GM06990 (cell line): Measurements from ENCODE around the gene DNAJC5.
"Not testable (repeated sequence)": the region's sequence is repeated elsewhere in the genome, so short reads cannot be mapped to it uniquely, and the experiment has no call there.

Experiments used
- DNase-seq: peaks from one replicate; pipeline ENCODE4 v3.0.0-alpha.2; 2011; ENCODE audit not compliant: insufficient read length; ENCODE audit errors: extremely low read depth
- H3K27me3 ChIP-seq: replicated peaks from 2 replicates; pipeline ENCODE4 v1.6.0; 2011; ENCODE audit warnings: low read length; ENCODE audit not compliant: control insufficient read depth, insufficient read depth
- H3K36me3 ChIP-seq: 2 replicates; pipeline ENCODE4 v1.5.1; 2011; ENCODE audit warnings: low read length; ENCODE audit not compliant: control insufficient read depth, insufficient read depth
- H3K4me3 ChIP-seq: replicated peaks from 2 replicates; pipeline ENCODE4 v1.5.1; 2011; ENCODE audit warnings: low read depth, mild to moderate bottlenecking, control low read depth, low read length
- CTCF ChIP-seq: IDR thresholded peaks from 2 replicates; pipeline ENCODE4 v1.5.1; 2011; ENCODE audit warnings: low read length, control low read depth, mild to moderate bottlenecking, inconsistent platforms; ENCODE audit not compliant: insufficient read depth, poor library complexity, severe bottlenecking

DNAJC5 gene

GRCh38 chr20:63864978-63865640, 29.8 kb upstream of the DNAJC5 start, which contains the start of gene TPD52L2:
Gene TPD52L2 (plus strand): TSS chr20:63865270. CDS start chr20:63865366, 96 bp downstream.
- no peaks in the 10 kb centered on the region for H3K27me3 ChIP-seq
- TF ChIP-seq CTCF = no peak
- peak within 1 kb of the TSS; percentile 97 for H3K4me3 ChIP-seq
- H3K36me3 ChIP-seq = peaks cover 18% of the 10 kb centered on the region
- peak; percentile 96 for DNase-seq

- H3K27me3 ChIP-seq, H3K4me3 ChIP-seq, DNase-seq: not testable (repeated sequence)
- peaks cover 16% of the 10 kb centered on the region for H3K36me3 ChIP-seq
These were observed 27.9 kb upstream of the DNAJC5 start for GRCh38 chr20:63867042-63867441.

GRCh38 chr20:63868264-63868663, 26.7 kb upstream of the DNAJC5 start:
- DNase-seq = no peak

GRCh38 chr20:63873477-63873971, 21.4 kb upstream of the DNAJC5 start:
- Histone ChIP-seq H3K27me3 (no peaks in the 10 kb centered on the region), H3K36me3 (peaks cover 33% of the 10 kb centered on the region), H3K4me3 (no peak overlapping the region)
- no peak for TF ChIP-seq CTCF
- no peak for DNase-seq

More at GRCh38 chr20:63868264-63868663, 26.7 kb upstream of the DNAJC5 start:
- Histone ChIP-seq H3K4me3 (no peak overlapping the region), H3K27me3 (no peaks in the 10 kb centered on the region), H3K36me3 (peaks cover 10% of the 10 kb centered on the region)
- TF ChIP-seq CTCF = no peak

- not testable (repeated sequence) for H3K27me3 ChIP-seq, H3K4me3 ChIP-seq, DNase-seq
- H3K36me3 ChIP-seq = peaks cover 35% of the 10 kb centered on the region
These were observed 20.7 kb upstream of the DNAJC5 start for GRCh38 chr20:63874241-63874640.

GRCh38 chr20:63876489-63877036, 18.4 kb upstream of the DNAJC5 start:
- Histone ChIP-seq H3K36me3 (peaks cover 32% of the 10 kb centered on the region), H3K4me3 (no peak overlapping the region), H3K27me3 (no peaks in the 10 kb centered on the region)
- DNase-seq = no peak
- no peak for TF ChIP-seq CTCF
